Spinal cord (tissue), 10 donors: ENCODE measurements around the gene CNOT3. TPM values are rescaled to one million over a fixed set of nuclear protein-coding genes. Genes with fewer than 3 reads are reported as not detected.

ENCODE experiments used
- DNase-seq, 6 donors: peaks; one replicate each; pipeline versions ENCODE4 v3.0.0 to v3.0.0-alpha.2; 2013 to 2015; ENCODE audit warnings: low spot score in 6 of 6, low read depth in 4 of 6
- H3K27ac ChIP-seq: one replicate; pipeline ENCODE4 v1.5.1; 2013; ENCODE audit warnings: low read depth, low read length, control low read depth
- H3K27me3 ChIP-seq: one replicate; pipeline ENCODE4 v1.6.1; 2013; ENCODE audit warnings: low read length; ENCODE audit not compliant: control insufficient read depth, insufficient read depth
- H3K36me3 ChIP-seq: one replicate; pipeline ENCODE4 v1.6.1; 2013; ENCODE audit warnings: low read length; ENCODE audit not compliant: control insufficient read depth, insufficient read depth
- H3K4me1 ChIP-seq: one replicate; pipeline ENCODE4 v1.6.1; 2013; ENCODE audit warnings: low read length; ENCODE audit not compliant: control insufficient read depth, insufficient read depth
- H3K4me3 ChIP-seq: one replicate; pipeline ENCODE4 v1.5.1; 2013; ENCODE audit warnings: low read depth, low read length, control low read depth
- H3K9me3 ChIP-seq: one replicate; pipeline ENCODE4 v1.6.1; 2013; ENCODE audit warnings: low read length; ENCODE audit not compliant: control insufficient read depth, insufficient read depth
- WGBS: methylation state at CpG from one replicate; pipeline ENCODE4 v1.1.5; 2013; ENCODE audit warnings: missing lambda C conversion rate; ENCODE audit not compliant: insufficient coverage; 5-methylcytosine and 5-hydroxymethylcytosine counted together
- polyA plus RNA-seq, 2 donors: library from polyadenylated mRNA; unstranded; fragments of 120-200 nt; gene quantifications; one replicate each; pipeline ENCODE4 v1.2.1, GENCODE V29; 2013; ENCODE audit not compliant: insufficient read length in 2 of 2
- total RNA-seq, 2 donors: library from RNA; depleted of rRNA in 1 of 2; stranded (reverse); fragments of 120-200 nt in 1 of 2; fragments of >200 nt in 1 of 2; gene quantifications; one replicate each; pipeline versions ENCODE4 v1.2.3 to v1.2.4, GENCODE V29; 2013 to 2014
- donor health status: healthy.

The CNOT3 gene
- total and polyA plus RNA-seq, 4 donors = 7.2 to 62.9 (median 36.7) TPM

GRCh38 chr19:54201172-54201701, 63.7 kb downstream of the CNOT3 start:
- Histone ChIP-seq H3K4me1 (peaks cover 18% of the 10 kb centered on the region), H3K9me3 (no peaks in the 10 kb centered on the region), H3K4me3 (peak overlapping the region; percentile 65), H3K36me3 (peaks cover 45% of the 10 kb centered on the region), H3K27me3 (no peaks in the 10 kb centered on the region), H3K27ac (peak overlapping the region; percentile 86)
- WGBS = 5% methylated on average over 21 of the region's 28 CpGs
- DNase-seq = no peak

DNA sequence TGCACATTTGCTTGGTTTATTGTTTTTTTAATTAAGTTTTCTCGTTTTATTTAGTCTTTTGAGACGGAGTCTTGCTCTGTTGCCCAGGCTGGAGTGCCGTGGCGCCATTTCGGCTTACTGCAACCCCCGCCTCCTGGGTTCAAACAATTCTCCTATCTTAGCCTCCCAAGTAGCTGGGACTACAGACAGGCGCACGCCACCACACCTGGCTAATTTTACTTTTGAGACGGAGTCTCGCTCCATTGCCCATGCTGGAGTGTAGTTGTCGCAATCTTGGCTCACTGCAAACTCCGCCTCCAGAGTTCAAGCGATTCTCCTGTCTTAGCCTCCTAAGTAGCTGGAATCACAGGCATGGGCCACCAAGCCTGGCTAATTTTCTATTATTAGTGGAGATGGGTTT, 64.4 kb downstream of the CNOT3 start:
- DNase-seq = no peak
- Histone ChIP-seq H3K4me1 (peaks cover 18% of the 10 kb centered on the region), H3K4me3 (peak overlapping the region; percentile 65), H3K36me3 (peaks cover 50% of the 10 kb centered on the region), H3K9me3 (no peaks in the 10 kb centered on the region), H3K27me3 (no peaks in the 10 kb centered on the region), H3K27ac (no peak overlapping the region)
- WGBS = 82% methylated on average over 12 of the region's 13 CpGs

DNA sequence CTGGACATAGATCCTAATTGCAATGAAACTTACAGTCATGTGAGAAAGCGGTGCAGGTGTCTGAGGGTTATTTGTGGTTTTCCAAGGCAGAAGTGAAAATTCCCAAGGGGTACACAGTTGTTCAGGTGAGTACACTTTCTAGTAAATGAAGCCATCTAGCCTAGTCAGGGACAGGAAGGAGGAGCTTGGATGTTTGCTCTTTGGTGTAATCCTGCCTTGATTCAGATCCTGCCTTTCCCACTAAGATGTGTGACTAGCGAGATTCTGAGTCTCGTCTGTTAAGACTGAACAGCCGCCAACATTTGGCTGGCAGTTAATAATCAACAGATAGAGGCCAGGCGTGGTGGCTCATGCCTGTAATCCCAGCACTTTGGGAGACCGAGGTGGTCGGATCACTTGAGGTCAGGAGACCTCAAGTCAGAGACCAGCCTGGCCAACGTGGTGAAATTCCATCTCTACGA, 65.6 kb downstream of the CNOT3 start:
- no peaks in the 10 kb centered on the region for H3K9me3 ChIP-seq
- no peak overlapping the region for H3K4me3 ChIP-seq
- 77% methylated on average over 7 of the region's 9 CpGs for WGBS
- peaks cover 62% of the 10 kb centered on the region for H3K36me3 ChIP-seq
- no peaks in the 10 kb centered on the region for H3K27me3 ChIP-seq
- no peak overlapping the region for H3K27ac ChIP-seq
- H3K4me1 ChIP-seq = peaks cover 18% of the 10 kb centered on the region
- no peak for DNase-seq

DNA sequence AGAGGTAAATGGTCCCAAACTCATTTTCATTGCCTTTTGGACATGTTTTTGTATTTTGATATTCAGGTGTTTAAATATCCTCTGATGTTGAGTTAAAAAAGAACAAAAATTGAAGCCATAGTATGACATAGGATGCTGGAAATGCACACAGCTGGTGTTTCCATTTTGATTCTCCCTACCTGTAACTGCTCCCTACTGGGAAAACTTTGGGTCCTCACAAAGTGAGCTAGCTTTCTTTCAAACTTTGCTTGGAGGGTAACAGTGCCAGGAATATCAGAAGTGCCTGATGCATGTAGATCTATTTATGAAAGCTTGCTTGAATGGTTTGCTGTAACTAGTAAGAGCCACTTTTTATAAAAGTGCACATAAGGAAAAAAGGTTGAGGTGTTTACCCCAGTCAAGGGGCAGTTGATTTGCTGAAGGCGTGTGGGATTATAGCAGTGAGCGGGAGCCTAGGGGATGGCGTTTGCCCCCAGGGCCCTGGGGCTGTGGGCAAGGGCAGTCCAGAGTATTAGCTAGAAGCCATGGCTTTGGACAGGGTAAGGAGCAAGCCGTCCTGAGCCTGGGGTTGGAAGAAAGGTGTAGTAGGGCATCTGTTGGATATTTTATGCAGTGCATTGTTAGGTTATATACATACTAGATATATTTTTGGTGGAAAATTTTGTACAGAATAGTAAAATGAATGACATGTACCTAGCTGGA, 67.4 kb downstream of the CNOT3 start:
- Histone ChIP-seq H3K27me3 (no peaks in the 10 kb centered on the region), H3K4me3 (no peak overlapping the region), H3K36me3 (peaks cover 77% of the 10 kb centered on the region), H3K27ac (no peak overlapping the region), H3K9me3 (no peaks in the 10 kb centered on the region), H3K4me1 (peaks cover 32% of the 10 kb centered on the region)
- 81% methylated on average over 3 of the region's 4 CpGs for WGBS
- DNase-seq = no peak

Other genes with a start within 250 kb of the CNOT3 start
- gene CACNG7, start 228.5 kb upstream of the CNOT3 start, total RNA-seq = 1 to 10 TPM; 5.1 to 9.7 TPM
- 100 to 1,000 TPM; 129 to 139 TPM for gene CACNG7, start 228.5 kb upstream of the CNOT3 start, polyA plus RNA-seq
- 1 to 10 TPM; 1.2 to 4.4 TPM for gene CACNG8, start 174.8 kb upstream of the CNOT3 start, total RNA-seq
- 10 to 100 TPM; 17.8 to 23.9 TPM for gene CACNG8, start 174.8 kb upstream of the CNOT3 start, polyA plus RNA-seq
- under 1 TPM; 0.20 to 0.94 TPM for gene CACNG6, start 146.1 kb upstream of the CNOT3 start, total RNA-seq
- 1 to 10 TPM; 2.3 to 2.4 TPM for gene CACNG6, start 146.1 kb upstream of the CNOT3 start, polyA plus RNA-seq
- gene VSTM1, start 73.9 kb upstream of the CNOT3 start, total RNA-seq = 1 to 10 TPM in 1 of 2 donors, under 1 TPM in 1; 0.28 to 1.8 TPM
- gene VSTM1, start 73.9 kb upstream of the CNOT3 start, polyA plus RNA-seq = 1 to 10 TPM in 1 of 2 donors, under 1 TPM in 1; 0.41 to 1.1 TPM
- under 1 TPM in 1 of 2 donors, not detected in 1; 0.50 TPM for gene TARM1, start 56.4 kb upstream of the CNOT3 start, total RNA-seq
- under 1 TPM in 1 of 2 donors, not detected in 1; 0.17 TPM for gene TARM1, start 56.4 kb upstream of the CNOT3 start, polyA plus RNA-seq
- gene OSCAR, start 37.0 kb upstream of the CNOT3 start, total RNA-seq = 1 to 10 TPM in 1 of 2 donors, under 1 TPM in 1; 0.44 to 1.1 TPM
- gene OSCAR, start 37.0 kb upstream of the CNOT3 start, polyA plus RNA-seq = 1 to 10 TPM; 1.7 to 1.8 TPM
- gene NDUFA3, start 34.9 kb upstream of the CNOT3 start, total RNA-seq = 100 to 1,000 TPM in 1 of 2 donors, 1 to 10 TPM in 1; 8.4 to 277 TPM
- 100 to 1,000 TPM; 203 to 241 TPM for gene NDUFA3, start 34.9 kb upstream of the CNOT3 start, polyA plus RNA-seq
- 10 to 100 TPM in 1 of 2 donors, 1 to 10 TPM in 1; 8.4 to 20.1 TPM for gene TFPT, start 22.1 kb upstream of the CNOT3 start, total RNA-seq
- gene TFPT, start 22.1 kb upstream of the CNOT3 start, polyA plus RNA-seq = 10 to 100 TPM; 28.4 to 34.5 TPM
- gene PRPF31, start 22.0 kb upstream of the CNOT3 start, total RNA-seq = 10 to 100 TPM; 26.9 to 54.4 TPM
- gene PRPF31, start 22.0 kb upstream of the CNOT3 start, polyA plus RNA-seq = 10 to 100 TPM; 69.9 to 72.4 TPM
- 10 to 100 TPM in 1 of 2 donors, 1 to 10 TPM in 1; 3.7 to 13.3 TPM for gene LENG1, start 22.0 kb downstream of the CNOT3 start, total RNA-seq
- gene LENG1, start 22.0 kb downstream of the CNOT3 start, polyA plus RNA-seq = 10 to 100 TPM; 11.8 to 11.9 TPM
- 1 to 10 TPM in 1 of 2 donors, under 1 TPM in 1; 0.50 to 2.1 TPM for gene TMC4, start 35.4 kb downstream of the CNOT3 start, total RNA-seq
- gene TMC4, start 35.4 kb downstream of the CNOT3 start, polyA plus RNA-seq = 1 to 10 TPM; 2.8 to 4.2 TPM
- gene MBOAT7, start 51.8 kb downstream of the CNOT3 start, total RNA-seq = 10 to 100 TPM; 31.6 to 32.8 TPM
- 100 to 1,000 TPM; 109 to 112 TPM for gene MBOAT7, start 51.8 kb downstream of the CNOT3 start, polyA plus RNA-seq
- gene TSEN34, start 53.5 kb downstream of the CNOT3 start, total RNA-seq = 10 to 100 TPM; 24.6 to 43.6 TPM
- 10 to 100 TPM; 49.1 to 53.0 TPM for gene TSEN34, start 53.5 kb downstream of the CNOT3 start, polyA plus RNA-seq
- gene RPS9, start 63.1 kb downstream of the CNOT3 start, total RNA-seq = 1,000 to 10,000 TPM; 1,598 to 1,602 TPM
- gene RPS9, start 63.1 kb downstream of the CNOT3 start, polyA plus RNA-seq = 1,000 to 10,000 TPM; 1,091 to 1,368 TPM
- 1 to 10 TPM; 1.7 to 5.1 TPM for gene LILRB3, start 85.2 kb downstream of the CNOT3 start, total RNA-seq
- under 1 TPM; 0.59 to 0.86 TPM for gene LILRB3, start 85.2 kb downstream of the CNOT3 start, polyA plus RNA-seq
- under 1 TPM; 0.33 to 0.99 TPM for gene LILRA6, start 105.0 kb downstream of the CNOT3 start, total RNA-seq
- gene LILRA6, start 105.0 kb downstream of the CNOT3 start, polyA plus RNA-seq = under 1 TPM; 0.53 to 0.67 TPM
- gene LILRB5, start 119.5 kb downstream of the CNOT3 start, total RNA-seq = 1 to 10 TPM; 2.4 to 4.0 TPM
- 1 to 10 TPM in 1 of 2 donors, under 1 TPM in 1; 0.84 to 2.5 TPM for gene LILRB5, start 119.5 kb downstream of the CNOT3 start, polyA plus RNA-seq
- gene LILRB2, start 143.3 kb downstream of the CNOT3 start, total RNA-seq = 1 to 10 TPM in 1 of 2 donors, under 1 TPM in 1; 0.61 to 1.6 TPM
- under 1 TPM; 0.43 to 0.54 TPM for gene LILRB2, start 143.3 kb downstream of the CNOT3 start, polyA plus RNA-seq
- gene LILRA5, start 175.4 kb downstream of the CNOT3 start, total RNA-seq = 1 to 10 TPM in 1 of 2 donors, under 1 TPM in 1; 0.50 to 3.2 TPM
- under 1 TPM in 1 of 2 donors, not detected in 1; 0.54 TPM for gene LILRA5, start 175.4 kb downstream of the CNOT3 start, polyA plus RNA-seq
- 1 to 10 TPM in 1 of 2 donors, under 1 TPM in 1; 0.50 to 1.4 TPM for gene LILRA4, start 201.4 kb downstream of the CNOT3 start, total RNA-seq
- 1 to 10 TPM in 1 of 2 donors, under 1 TPM in 1; 0.38 to 1.7 TPM for gene LILRA4, start 201.4 kb downstream of the CNOT3 start, polyA plus RNA-seq
- 10 to 100 TPM in 1 of 2 donors, 1 to 10 TPM in 1; 9.4 to 12.3 TPM for gene LAIR1, start 227.2 kb downstream of the CNOT3 start, total RNA-seq
- gene LAIR1, start 227.2 kb downstream of the CNOT3 start, polyA plus RNA-seq = 1 to 10 TPM; 6.7 to 6.9 TPM